GM12872 (cell line): Measurements from ENCODE around the gene KRT2.

Experiments
- CTCF ChIP-seq: IDR thresholded peaks from 3 replicates; pipeline ENCODE4 v1.5.1; 2011; ENCODE audit warnings: low read depth, mild to moderate bottlenecking, low read length, moderate library complexity; ENCODE audit not compliant: insufficient read depth

KRT2 gene

GRCh38 chr12:52613384-52614030, 38.5 kb downstream of the KRT2 start:
- no peak for TF ChIP-seq CTCF

GRCh38 chr12:52612431-52613383, 39.3 kb downstream of the KRT2 start:
- no peak for TF ChIP-seq CTCF

- TF ChIP-seq CTCF = no peak
These were observed 40.9 kb downstream of the KRT2 start for GRCh38 chr12:52611080-52611468.

- no peak for TF ChIP-seq CTCF
These were observed 43.0 kb downstream of the KRT2 start for GRCh38 chr12:52608826-52609630.

GRCh38 chr12:52608161-52608560, 43.9 kb downstream of the KRT2 start:
- TF ChIP-seq CTCF = no peak

- no peak for TF ChIP-seq CTCF
These were observed 44.7 kb downstream of the KRT2 start for GRCh38 chr12:52607314-52607713.
